Naive thymus-derived CD4-positive, alpha-beta T cell (primary cell): ENCODE results near the gene FARP1. TPM values are rescaled to one million over a fixed set of nuclear protein-coding genes. Genes with fewer than 3 reads are reported as not detected.

Experiments used
- ATAC-seq: fragments of 150-1000 bp; cut with Tn5 transposase; 2 replicates; pipeline ENCODE4 v1.10.0; 2021; ENCODE audit warnings: mild to moderate bottlenecking, moderate library complexity
- CTCF ChIA-PET: fragments of 350-600 bp; sonication (Branson Sonifier 250); formaldehyde crosslinking; loops from one replicate; lab custom pipeline; 2021; ENCODE audit warnings: antibody characterized with exemption; lab: Charles Lee
- POLR2A ChIA-PET: fragments of 350-600 bp; sonication (Branson Sonifier 250); formaldehyde crosslinking; loops from one replicate; lab custom pipeline; 2021; ENCODE audit warnings: antibody characterized with exemption, inconsistent platforms; lab: Charles Lee
- DNase-seq, 9 donors: peaks; one replicate each; pipeline versions ENCODE4 v3.0.0 to v3.0.0-alpha.2; 2020 to 2022; ENCODE audit warnings: mixed read lengths in 1 of 9
- H3K27ac ChIP-seq: one replicate; pipeline ENCODE4 v1.7.0; 2013; ENCODE audit warnings: mild to moderate bottlenecking, low read depth, low read length, moderate library complexity
- H3K27me3 ChIP-seq, 2 donors: one replicate each; pipeline ENCODE4 v1.7.0; 2013; ENCODE audit warnings: low read length in 2 of 2, mild to moderate bottlenecking in 2 of 2, moderate library complexity in 2 of 2; ENCODE audit not compliant: control insufficient read depth in 2 of 2, insufficient read depth in 2 of 2
- H3K36me3 ChIP-seq, 3 experiments: 1 replicate in 2 of 3; 2 replicates in 1 of 3; pipeline ENCODE4 v1.7.0; 2013; ENCODE audit warnings: low read length in 3 of 3, mild to moderate bottlenecking in 3 of 3, moderate library complexity in 1 of 3; ENCODE audit not compliant: insufficient read depth in 3 of 3, control insufficient read depth in 2 of 3
- H3K4me1 ChIP-seq, 2 donors: one replicate each; pipeline ENCODE4 v1.7.0; 2013; ENCODE audit warnings: low read length in 2 of 2, mild to moderate bottlenecking in 2 of 2, moderate library complexity in 1 of 2; ENCODE audit not compliant: control insufficient read depth in 2 of 2, insufficient read depth in 2 of 2
- H3K4me3 ChIP-seq: 2 replicates; pipeline ENCODE4 v1.7.0; 2013; ENCODE audit warnings: mild to moderate bottlenecking, low read length
- H3K9me3 ChIP-seq, 3 experiments: 1 replicate in 2 of 3; 2 replicates in 1 of 3; pipeline ENCODE4 v1.7.0; 2013; ENCODE audit warnings: low read length in 3 of 3; ENCODE audit not compliant: control insufficient read depth in 2 of 3
- H3K27ac Mint-ChIP-seq, 9 donors: one replicate each; pipeline ENCODE4 v1.8.0; 2020 to 2022; ENCODE audit warnings: mixed read lengths in 9 of 9, mild to moderate bottlenecking in 8 of 9, moderate library complexity in 5 of 9, inconsistent platforms in 2 of 9
- H3K27me3 Mint-ChIP-seq, 5 donors: one replicate each; pipeline ENCODE4 v1.8.0; 2021 to 2022; ENCODE audit warnings: mixed read lengths in 5 of 5, mild to moderate bottlenecking in 1 of 5
- H3K36me3 Mint-ChIP-seq, 5 donors: one replicate each; pipeline ENCODE4 v1.8.0; 2020 to 2022; ENCODE audit warnings: mixed read lengths in 5 of 5, mild to moderate bottlenecking in 3 of 5, inconsistent platforms in 1 of 5
- H3K4me1 Mint-ChIP-seq, 7 donors: one replicate each; pipeline ENCODE4 v1.8.0; 2020 to 2022; ENCODE audit warnings: mixed read lengths in 7 of 7, mild to moderate bottlenecking in 3 of 7, inconsistent platforms in 1 of 7
- H3K4me3 Mint-ChIP-seq, 10 donors: one replicate each; pipeline ENCODE4 v1.8.0; 2020 to 2022; ENCODE audit warnings: mild to moderate bottlenecking in 10 of 10, mixed read lengths in 10 of 10, moderate library complexity in 6 of 10, inconsistent platforms in 2 of 10
- H3K9me3 Mint-ChIP-seq, 11 donors: one replicate each; pipeline ENCODE4 v1.8.0; 2020 to 2022; ENCODE audit warnings: mixed read lengths in 11 of 11, mild to moderate bottlenecking in 4 of 11, inconsistent platforms in 1 of 11, moderate library complexity in 1 of 11
- intact Hi-C, 2 donors: fragments of 100-400 bp; cut with micrococcal nuclease; formaldehyde crosslinking; loops; one replicate each; pipeline ENCODE4 v1.15.1; 2023
- polyA plus RNA-seq, 2 donors: library from polyadenylated mRNA; unstranded; fragments of 300-500 nt; fragmentation: Illumina TruSeq; gene quantifications; one replicate each; pipeline ENCODE4 v1.2.3, GENCODE V29; 2021
- total RNA-seq, 6 experiments: library from RNA in 5 of 6; stranded (reverse) in 5 of 6; gene quantifications; 1 replicate in 5 of 6; 2 replicates in 1 of 6; pipeline ENCODE4 v1.2.3 and lab custom pipeline; 2021 to 2026

FARP1 gene
- total and polyA plus RNA-seq, 7 experiments from 2014 or later = 0.19 to 1.1 (median 0.60) TPM

DNA sequence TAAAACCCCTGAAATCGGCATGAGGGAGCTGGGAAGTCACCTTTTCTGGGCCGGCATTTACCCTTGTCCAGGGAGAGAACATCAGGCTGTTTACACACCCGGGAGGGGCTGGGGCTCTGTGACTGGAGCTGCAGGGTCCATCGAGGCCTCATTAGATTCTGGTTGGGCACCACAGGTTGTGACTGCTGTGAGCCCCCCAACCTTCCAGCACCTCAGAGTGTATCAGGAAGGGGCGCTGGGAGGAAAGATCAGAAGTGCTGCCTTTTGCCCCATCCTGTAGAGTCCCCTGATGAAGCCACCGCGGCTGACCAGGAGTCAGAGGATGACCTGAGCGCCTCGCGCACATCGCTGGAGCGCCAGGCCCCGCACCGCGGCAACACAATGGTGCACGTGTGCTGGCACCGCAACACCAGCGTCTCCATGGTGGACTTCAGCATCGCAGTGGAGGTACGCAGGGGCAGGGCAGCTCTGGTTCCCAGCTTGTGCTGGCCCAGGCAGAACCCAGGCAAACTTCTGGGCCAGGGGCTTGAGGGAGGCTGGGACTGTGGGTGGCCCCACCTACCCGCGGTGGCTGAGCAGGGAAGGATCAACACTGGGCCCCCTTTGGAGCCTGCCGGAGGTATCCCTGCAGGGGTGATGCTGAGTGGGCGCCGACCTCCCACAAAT, 297.6 kb downstream of the FARP1 start:
- H3K4me3 Mint-ChIP-seq = no peak overlapping the region
- no peaks in the 10 kb centered on the region for H3K36me3 ChIP-seq
- H3K4me1 ChIP-seq = peaks cover 7 to 8% of the 10 kb centered on the region in 2 donors
- no peak overlapping the region for H3K4me3 ChIP-seq
- CTCF ChIA-PET = interaction anchor here (0.9 kb wide), 1 partner anchor 212 kb away, joined by 4 read pairs; no protein-coding TSS in a partner anchor
- no peak overlapping the region for H3K27ac Mint-ChIP-seq
- no peak for DNase-seq
- no peak for ATAC-seq
- intact Hi-C loops = loop anchor here in 1 of 2 donors (10.0 kb wide), 1 partner anchor 466 kb away; no protein-coding TSS in a partner anchor
- H3K36me3 Mint-ChIP-seq = no peaks in the 10 kb centered on the region
- no peak overlapping the region for H3K27ac ChIP-seq
- H3K27me3 Mint-ChIP-seq = peaks cover 0 to 3% (median 0%) of the 10 kb centered on the region in 5 donors
- POLR2A ChIA-PET = no interaction called here
- peaks cover 0 to 10% (median 0%) of the 10 kb centered on the region in 11 donors for H3K9me3 Mint-ChIP-seq
- H3K4me1 Mint-ChIP-seq = peaks cover 0 to 16% (median 8%) of the 10 kb centered on the region in 7 donors
- no peaks in the 10 kb centered on the region for H3K27me3 ChIP-seq
- H3K9me3 ChIP-seq = no peaks in the 10 kb centered on the region

DNA sequence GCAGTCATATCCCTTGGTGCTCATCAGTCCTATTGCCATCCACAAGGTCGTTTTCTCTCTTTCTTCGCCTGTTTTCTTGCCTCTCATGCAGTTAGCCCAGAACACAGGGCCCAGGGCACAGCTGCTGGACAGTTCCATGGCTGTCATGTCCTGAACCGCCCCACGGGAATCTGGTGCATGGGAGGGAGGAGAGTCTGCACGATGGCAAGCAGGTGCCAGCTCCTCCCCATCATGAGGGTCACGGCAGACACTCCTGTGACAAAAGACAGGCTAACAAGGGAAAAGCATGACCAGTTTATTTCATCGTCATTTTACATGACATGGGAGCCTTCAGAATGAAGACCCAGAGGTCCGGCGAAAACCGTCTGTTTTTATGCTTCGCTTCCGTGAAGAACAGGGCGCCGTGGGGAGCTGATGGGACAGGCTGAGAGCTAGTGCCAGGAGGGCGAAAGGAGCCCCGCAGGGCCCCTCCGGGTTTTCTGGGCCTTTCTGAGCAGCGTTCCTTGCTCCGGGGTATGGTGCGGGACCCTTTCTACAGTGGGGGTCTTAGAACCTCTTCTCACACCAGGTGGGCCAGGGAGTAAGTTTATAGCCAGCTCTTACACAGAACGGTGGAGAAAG, 298.3 kb downstream of the FARP1 start:
- H3K4me3 ChIP-seq = no peak overlapping the region
- POLR2A ChIA-PET = no interaction called here
- no peaks in the 10 kb centered on the region for H3K27me3 ChIP-seq
- no peaks in the 10 kb centered on the region for H3K36me3 ChIP-seq
- intact Hi-C loops = loop anchor here in 1 of 2 donors (10.0 kb wide), 1 partner anchor 466 kb away; no protein-coding TSS in a partner anchor
- Mint-ChIP-seq H3K4me3 (no peak overlapping the region), H3K27ac (no peak overlapping the region), H3K4me1 (peaks cover 0 to 18% (median 11%) of the 10 kb centered on the region in 7 donors), H3K27me3 (peaks cover 0 to 3% (median 0%) of the 10 kb centered on the region in 5 donors), H3K9me3 (peaks cover 0 to 10% (median 0%) of the 10 kb centered on the region in 11 donors), H3K36me3 (no peaks in the 10 kb centered on the region)
- peaks cover 10% of the 10 kb centered on the region in 2 donors for H3K4me1 ChIP-seq
- H3K9me3 ChIP-seq = no peaks in the 10 kb centered on the region
- ATAC-seq = no peak
- H3K27ac ChIP-seq = no peak overlapping the region
- CTCF ChIA-PET = interaction anchor here (0.9 kb wide), 1 partner anchor 212 kb away, joined by 4 read pairs; no protein-coding TSS in a partner anchor
- no peak for DNase-seq

DNA sequence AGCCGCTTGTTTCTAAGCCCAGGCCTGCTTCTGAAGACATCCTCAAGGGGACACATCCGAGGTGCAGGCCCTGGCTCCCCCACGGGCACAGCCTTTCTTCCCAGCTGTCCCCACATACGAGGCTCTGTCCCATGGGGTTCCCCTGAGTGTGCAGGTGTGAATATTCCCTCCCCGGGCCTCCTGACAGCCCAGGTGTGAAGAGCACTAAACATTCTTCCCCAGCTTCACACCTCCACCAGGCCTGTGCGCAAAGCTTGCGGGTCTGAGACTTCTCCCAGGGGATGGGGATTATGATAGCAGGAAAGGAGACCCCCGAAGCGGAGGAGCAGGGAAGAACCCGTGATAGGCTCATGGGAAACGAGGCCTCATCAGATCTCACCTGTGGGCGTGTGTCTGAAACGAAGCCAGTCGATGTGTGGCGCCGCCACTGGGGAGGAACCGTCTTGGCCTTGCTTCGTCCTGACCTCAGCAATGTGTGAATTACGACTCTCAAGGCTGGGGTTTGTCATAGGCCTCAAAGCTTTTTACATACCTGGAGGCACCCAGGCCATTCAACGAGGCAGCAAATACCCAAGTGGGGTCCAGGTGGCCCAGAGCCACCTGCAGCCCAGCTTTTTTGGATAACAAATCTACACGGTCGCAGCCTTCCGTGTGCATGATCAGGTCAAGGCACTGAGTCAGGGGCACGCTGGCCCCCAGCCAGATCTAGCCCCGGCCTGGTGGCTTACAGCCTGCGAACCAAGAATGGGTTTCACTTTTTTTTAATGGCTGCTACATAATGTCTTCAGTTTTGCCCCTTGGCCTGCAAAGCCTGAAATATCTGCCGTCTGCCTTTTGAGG, 299.7 kb downstream of the FARP1 start:
- Mint-ChIP-seq H3K9me3 (peaks cover 0 to 12% (median 0%) of the 10 kb centered on the region in 11 donors), H3K36me3 (peaks cover 0 to 5% (median 0%) of the 10 kb centered on the region in 5 donors), H3K4me1 (peaks cover 0 to 18% (median 11%) of the 10 kb centered on the region in 7 donors), H3K27ac (peak overlapping the region in 3 of 9 donors; percentile 9 to 70 (median 32)), H3K27me3 (no peaks in the 10 kb centered on the region), H3K4me3 (no peak overlapping the region)
- POLR2A ChIA-PET = interaction anchor here (0.6 kb wide), 1 partner anchor 646 kb away, joined by 3 read pairs; no protein-coding TSS in a partner anchor
- no peak overlapping the region for H3K4me3 ChIP-seq
- CTCF ChIA-PET = interaction anchor here (0.7 to 6.6 kb wide), 3 partner anchors 9 to 231 kb away, joined by 3 to 121 read pairs (median 3); no protein-coding TSS in a partner anchor
- H3K36me3 ChIP-seq = peaks cover 0 to 3% (median 0%) of the 10 kb centered on the region in 3 experiments
- DNase-seq (no peak), ATAC-seq (no peak)
- H3K9me3 ChIP-seq = no peaks in the 10 kb centered on the region
- intact Hi-C loops = loop anchor here in 1 of 2 donors (10.0 kb wide), 1 partner anchor 468 kb away; no protein-coding TSS in a partner anchor
- H3K27me3 ChIP-seq = no peaks in the 10 kb centered on the region
- H3K4me1 ChIP-seq = peaks cover 10% of the 10 kb centered on the region in 2 donors
- no peak overlapping the region for H3K27ac ChIP-seq

DNA sequence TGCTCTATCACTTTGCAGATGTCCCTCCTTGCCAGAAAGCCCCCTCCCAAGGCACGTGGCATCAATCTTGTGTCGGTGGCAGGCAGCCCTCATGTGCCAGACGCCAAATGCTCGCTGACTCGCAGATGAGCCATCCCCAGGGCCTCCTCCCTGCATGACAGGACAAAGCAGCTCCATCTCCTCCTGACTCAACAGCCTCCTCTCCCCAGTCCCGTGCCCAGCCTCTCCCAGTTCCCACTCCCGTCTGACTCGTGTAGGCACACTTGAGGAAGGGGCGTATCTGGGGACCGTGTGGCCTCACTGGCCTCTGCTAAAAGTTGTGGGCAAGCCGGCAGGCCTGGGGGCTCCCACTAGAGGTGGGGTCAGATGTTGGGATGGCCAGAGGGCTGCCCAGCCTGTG, 300.4 kb downstream of the FARP1 start:
- H3K27ac Mint-ChIP-seq = peak overlapping the region in 5 of 9 donors; percentile 9 to 89 (median 38)
- Histone ChIP-seq H3K36me3 (peaks cover 0 to 9% (median 0%) of the 10 kb centered on the region in 3 experiments), H3K27ac (no peak overlapping the region), H3K27me3 (no peaks in the 10 kb centered on the region), H3K4me3 (no peak overlapping the region), H3K9me3 (no peaks in the 10 kb centered on the region), H3K4me1 (peaks cover 10% of the 10 kb centered on the region in 2 donors)
- no peaks in the 10 kb centered on the region for H3K27me3 Mint-ChIP-seq
- ATAC-seq = no peak
- peaks cover 0 to 14% (median 0%) of the 10 kb centered on the region in 11 donors for H3K9me3 Mint-ChIP-seq
- no peak overlapping the region for H3K4me3 Mint-ChIP-seq
- POLR2A ChIA-PET = no interaction called here
- intact Hi-C loops = loop anchor here in 1 of 2 donors (10.0 kb wide), 1 partner anchor 469 kb away; no protein-coding TSS in a partner anchor
- peaks cover 0 to 18% (median 11%) of the 10 kb centered on the region in 7 donors for H3K4me1 Mint-ChIP-seq
- no peak for DNase-seq
- peaks cover 0 to 12% (median 0%) of the 10 kb centered on the region in 5 donors for H3K36me3 Mint-ChIP-seq
- CTCF ChIA-PET = interaction anchor here (6.6 kb wide), 1 partner anchor 209 kb away, joined by 121 read pairs; no protein-coding TSS in a partner anchor

DNA sequence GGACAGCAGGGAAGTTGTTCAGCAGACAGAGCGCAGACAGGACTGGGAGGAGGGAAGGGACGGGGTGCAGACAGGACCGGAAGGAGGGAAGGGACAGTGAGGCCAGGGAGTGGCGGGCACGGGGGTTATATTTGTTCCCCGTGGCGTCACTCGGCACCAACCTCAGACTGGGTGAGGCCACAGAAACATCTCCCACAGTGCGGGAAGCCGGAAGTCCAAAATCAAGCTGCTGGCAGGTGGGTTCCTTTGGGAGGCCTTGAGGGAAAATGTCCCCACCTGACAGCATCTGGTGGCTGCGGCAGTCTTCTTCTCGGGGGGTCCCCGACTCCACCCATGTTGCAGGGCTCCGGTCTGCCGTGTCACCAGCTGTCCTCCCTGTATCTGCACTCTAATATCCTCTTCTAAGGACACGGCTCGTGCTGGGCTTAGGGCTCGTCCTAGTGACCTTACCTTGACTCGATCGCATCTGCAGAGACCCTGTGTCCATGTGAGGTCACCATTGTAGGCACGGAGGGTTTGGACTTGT, 301.0 kb downstream of the FARP1 start:
- Mint-ChIP-seq H3K36me3 (peaks cover 0 to 13% (median 0%) of the 10 kb centered on the region in 5 donors), H3K27ac (peak overlapping the region in 8 of 9 donors; percentile 9 to 89 (median 62))
- intact Hi-C loops = loop anchor here in 1 of 2 donors (10.0 kb wide), 1 partner anchor 469 kb away; no protein-coding TSS in a partner anchor

More for the DNA sequence above, 301.0 kb downstream of the FARP1 start:
- no peaks in the 10 kb centered on the region for H3K27me3 Mint-ChIP-seq
- CTCF ChIA-PET = interaction anchor here (6.6 kb wide), 1 partner anchor 208 kb away, joined by 121 read pairs; no protein-coding TSS in a partner anchor
- peak overlapping the region in 1 of 10 donors; percentile 46 for H3K4me3 Mint-ChIP-seq
- H3K27me3 ChIP-seq = no peaks in the 10 kb centered on the region
- H3K9me3 ChIP-seq = no peaks in the 10 kb centered on the region
- POLR2A ChIA-PET = no interaction called here
- H3K9me3 Mint-ChIP-seq = peaks cover 0 to 14% (median 0%) of the 10 kb centered on the region in 11 donors
- peaks cover 10% of the 10 kb centered on the region in 2 donors for H3K4me1 ChIP-seq
- peaks cover 0 to 18% (median 11%) of the 10 kb centered on the region in 7 donors for H3K4me1 Mint-ChIP-seq
- ATAC-seq (no peak), DNase-seq (no peak)
- no peak overlapping the region for H3K4me3 ChIP-seq
- H3K27ac ChIP-seq = no peak overlapping the region
- H3K36me3 ChIP-seq = peaks cover 0 to 12% (median 0%) of the 10 kb centered on the region in 3 experiments
